GM06990 (cell line): ENCODE data around the gene NCOA6.

Experiments used
- DNase-seq: peaks from one replicate; pipeline ENCODE4 v3.0.0-alpha.2; 2011; ENCODE audit not compliant: insufficient read length; ENCODE audit errors: extremely low read depth
- H3K27me3 ChIP-seq: replicated peaks from 2 replicates; pipeline ENCODE4 v1.6.0; 2011; ENCODE audit warnings: low read length; ENCODE audit not compliant: control insufficient read depth, insufficient read depth
- H3K36me3 ChIP-seq: 2 replicates; pipeline ENCODE4 v1.5.1; 2011; ENCODE audit warnings: low read length; ENCODE audit not compliant: control insufficient read depth, insufficient read depth
- H3K4me3 ChIP-seq: replicated peaks from 2 replicates; pipeline ENCODE4 v1.5.1; 2011; ENCODE audit warnings: low read depth, mild to moderate bottlenecking, control low read depth, low read length
- CTCF ChIP-seq: IDR thresholded peaks from 2 replicates; pipeline ENCODE4 v1.5.1; 2011; ENCODE audit warnings: low read length, control low read depth, mild to moderate bottlenecking, inconsistent platforms; ENCODE audit not compliant: insufficient read depth, poor library complexity, severe bottlenecking

The NCOA6 gene

DNA sequence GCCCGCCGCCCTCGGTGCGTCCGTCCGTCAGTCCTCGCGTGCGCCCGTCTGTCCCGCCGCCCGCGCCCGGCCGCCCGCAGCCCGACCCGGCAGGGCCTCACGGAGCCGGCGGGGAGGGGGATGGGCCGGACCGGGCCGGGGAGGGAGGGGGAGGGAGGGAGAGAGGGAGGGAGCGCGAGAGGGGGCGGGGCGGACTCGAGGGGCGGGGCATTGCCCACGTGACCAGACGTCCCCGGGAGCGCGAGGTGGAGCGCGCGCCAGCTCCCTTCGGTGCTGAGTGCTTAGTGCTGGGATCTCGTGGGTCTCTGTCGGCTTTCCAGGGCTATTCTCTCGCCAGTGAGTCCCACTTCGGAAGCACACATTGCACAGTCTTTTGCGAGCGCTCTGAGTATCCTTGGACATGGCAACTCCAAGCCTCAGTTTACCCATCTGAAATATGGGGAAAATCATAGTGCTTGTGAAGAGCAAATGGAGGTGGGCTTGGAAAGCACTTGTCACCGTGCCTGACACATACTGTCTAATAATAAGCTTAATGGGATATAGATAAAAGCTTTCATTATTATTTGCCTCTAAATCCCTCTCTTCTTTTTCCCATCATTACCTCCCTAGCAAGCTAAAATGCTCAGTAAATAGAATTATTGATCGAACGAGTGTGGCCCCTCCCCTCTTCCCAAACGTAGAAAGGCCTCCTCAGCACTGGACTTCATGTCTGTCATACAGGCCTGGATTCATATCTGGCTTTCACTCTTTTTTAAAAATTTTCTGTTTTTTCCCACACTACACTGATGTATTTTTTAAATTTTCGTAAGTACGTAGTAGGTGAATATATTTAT is at the start of gene NCOA6:
Gene NCOA6, minus strand, starts transcription at position 122 of the 833 bp plus-strand sequence. CDS start 43,296 bp downstream, outside the sequence.
- H3K4me3 ChIP-seq = peak within 1 kb of the TSS; percentile 96
- H3K27me3 ChIP-seq = no peaks in the 10 kb centered on the region
- no peaks in the 10 kb centered on the region for H3K36me3 ChIP-seq
- peak; percentile 85 for DNase-seq
- no peak for TF ChIP-seq CTCF

DNA sequence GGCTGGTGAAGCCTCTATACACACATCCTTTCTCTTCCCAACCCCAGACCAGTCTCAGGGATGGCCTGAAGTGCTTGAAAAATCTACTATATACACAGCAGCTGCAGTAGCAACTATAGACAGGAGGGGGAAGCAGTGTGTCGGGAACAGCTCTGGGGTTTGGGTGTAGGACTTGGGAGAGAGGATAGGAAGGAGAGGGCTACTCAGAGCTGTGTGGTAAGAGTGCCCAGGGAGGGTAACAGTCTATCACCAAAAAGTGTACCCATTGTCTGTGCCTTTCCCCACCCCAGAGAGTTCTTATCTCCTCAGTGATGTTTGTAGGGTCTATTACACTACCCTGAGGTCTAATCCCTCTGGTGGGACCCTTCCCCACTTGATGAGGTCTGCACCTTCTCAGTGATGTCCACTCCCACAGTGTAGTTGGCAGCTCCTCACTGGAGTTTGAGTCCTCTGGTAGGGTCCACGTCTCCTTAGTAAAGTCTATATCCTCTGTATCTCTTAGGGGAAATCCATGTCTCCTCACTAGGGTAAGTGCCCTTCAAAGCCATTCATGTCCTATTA is 48.7 kb upstream of the NCOA6 start:
- no peak for DNase-seq
- Histone ChIP-seq H3K36me3 (no peaks in the 10 kb centered on the region), H3K4me3 (no peak overlapping the region), H3K27me3 (no peaks in the 10 kb centered on the region; the same call in 1 of the 2 replicates)
- TF ChIP-seq CTCF = peak; percentile 87

- Histone ChIP-seq H3K27me3 (no peaks in the 10 kb centered on the region; the same call in 1 of the 2 replicates), H3K4me3 (no peak overlapping the region), H3K36me3 (no peaks in the 10 kb centered on the region)
- no peak for TF ChIP-seq CTCF
- no peak for DNase-seq
Measured at GRCh38 chr20:34873583-34874093, 48.2 kb upstream of the NCOA6 start.

DNA sequence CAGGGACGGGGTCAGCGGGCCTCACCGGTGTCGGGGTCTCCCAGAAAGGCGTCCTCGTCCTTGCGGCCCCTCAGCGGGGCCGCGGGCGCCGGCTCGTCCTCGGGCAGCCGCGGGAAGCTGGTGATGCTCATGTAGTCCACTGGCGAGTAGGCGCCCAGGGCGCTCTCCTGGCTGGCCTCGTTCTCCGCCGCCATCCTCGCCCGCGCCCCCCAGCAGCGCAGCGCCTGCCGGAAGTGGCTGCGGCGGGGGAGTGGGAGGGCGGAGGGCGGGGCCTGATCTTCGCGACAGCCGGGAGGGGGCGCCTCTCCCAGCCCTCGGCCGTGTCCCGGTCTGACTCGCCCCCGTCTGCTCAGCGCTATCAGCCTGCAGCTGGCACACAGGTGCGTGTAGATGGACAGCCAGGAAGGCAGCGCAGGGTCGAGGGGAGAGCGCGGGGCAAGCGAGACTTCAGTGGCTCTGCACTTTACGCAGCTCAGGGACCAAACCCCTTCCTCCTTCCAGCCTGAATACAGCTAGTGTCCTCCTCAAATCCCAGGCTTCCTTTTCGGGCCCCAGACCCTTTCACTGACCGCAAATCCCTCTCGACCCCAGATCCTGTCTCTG is 47.3 kb upstream of the NCOA6 start, which contains the start of gene GGT7:
Gene GGT7, minus strand, starts transcription at position 235 of the 603 bp plus-strand sequence. Its CDS starts 41 bp downstream, at position 194.
- DNase-seq = peak; percentile 86
- no peaks in the 10 kb centered on the region; the same call in 1 of the 2 replicates for H3K27me3 ChIP-seq
- H3K4me3 ChIP-seq = peak within 1 kb of the TSS; percentile 58
- TF ChIP-seq CTCF = peak; percentile 77
- no peaks in the 10 kb centered on the region for H3K36me3 ChIP-seq

DNA sequence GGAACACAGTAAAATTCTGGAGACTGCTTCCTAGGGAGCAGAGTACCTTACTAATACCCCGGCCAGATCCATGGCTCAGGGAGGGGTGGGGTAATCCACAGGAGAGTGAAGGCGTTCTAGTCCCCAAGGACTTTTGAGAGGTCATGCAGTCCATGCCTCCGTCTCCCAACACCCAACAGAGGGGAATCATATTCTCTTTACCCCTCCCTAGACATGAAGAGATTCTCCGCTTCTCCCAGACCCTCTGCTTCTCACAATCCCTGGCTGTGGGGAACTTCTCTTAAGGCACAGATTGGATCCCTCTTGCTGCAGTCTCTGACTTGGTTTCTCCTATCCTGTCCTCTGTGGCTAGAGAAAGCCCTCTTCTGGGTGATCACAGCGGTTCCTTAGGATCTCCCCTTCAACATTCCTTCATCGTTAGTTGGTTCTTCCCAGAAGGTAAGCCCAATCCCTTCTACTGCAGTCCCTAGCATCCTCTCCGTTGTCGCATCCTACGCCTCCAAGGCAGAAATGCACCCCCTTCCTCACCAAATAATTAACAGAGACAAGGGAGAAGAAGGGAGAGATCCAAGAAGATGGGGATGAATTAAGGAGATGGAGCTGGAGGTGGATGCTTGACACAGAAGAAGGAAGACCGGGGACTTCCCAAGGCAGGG is 46.6 kb upstream of the NCOA6 start:
- no peak for TF ChIP-seq CTCF
- DNase-seq = no peak
- peak overlapping the region; percentile 58 for H3K4me3 ChIP-seq
- no peaks in the 10 kb centered on the region for H3K36me3 ChIP-seq
- no peaks in the 10 kb centered on the region; the same call in 1 of the 2 replicates for H3K27me3 ChIP-seq
